ENCODE measurements around the gene PHOX2A.

GRCh38 chr11:72232260-72233055 lies 11.5 kb downstream of the PHOX2A start:
- TF ChIP-seq CTCF (IDR thresholded peaks at IDR 0.05) (no peak), POLR2A (IDR thresholded peaks at IDR 0.05) (no peak)

Measured in Peyer's patch (tissue), 4 donors.